Stimulated activated CD8-positive, alpha-beta memory T cell treated with anti-CD3 and anti-CD28 coated beads, Interleukin-7, amount 100 ng/mL, for 48 hours (primary cell): ENCODE measurements around the gene CCDC71L.

Experiments used
- DNase-seq, 2 donors: peaks; one replicate each; pipeline ENCODE4 v3.0.0-alpha.2; 2020; ENCODE audit warnings: low read depth in 1 of 2; ENCODE audit errors: extremely low read depth in 1 of 2

CCDC71L gene

DNA sequence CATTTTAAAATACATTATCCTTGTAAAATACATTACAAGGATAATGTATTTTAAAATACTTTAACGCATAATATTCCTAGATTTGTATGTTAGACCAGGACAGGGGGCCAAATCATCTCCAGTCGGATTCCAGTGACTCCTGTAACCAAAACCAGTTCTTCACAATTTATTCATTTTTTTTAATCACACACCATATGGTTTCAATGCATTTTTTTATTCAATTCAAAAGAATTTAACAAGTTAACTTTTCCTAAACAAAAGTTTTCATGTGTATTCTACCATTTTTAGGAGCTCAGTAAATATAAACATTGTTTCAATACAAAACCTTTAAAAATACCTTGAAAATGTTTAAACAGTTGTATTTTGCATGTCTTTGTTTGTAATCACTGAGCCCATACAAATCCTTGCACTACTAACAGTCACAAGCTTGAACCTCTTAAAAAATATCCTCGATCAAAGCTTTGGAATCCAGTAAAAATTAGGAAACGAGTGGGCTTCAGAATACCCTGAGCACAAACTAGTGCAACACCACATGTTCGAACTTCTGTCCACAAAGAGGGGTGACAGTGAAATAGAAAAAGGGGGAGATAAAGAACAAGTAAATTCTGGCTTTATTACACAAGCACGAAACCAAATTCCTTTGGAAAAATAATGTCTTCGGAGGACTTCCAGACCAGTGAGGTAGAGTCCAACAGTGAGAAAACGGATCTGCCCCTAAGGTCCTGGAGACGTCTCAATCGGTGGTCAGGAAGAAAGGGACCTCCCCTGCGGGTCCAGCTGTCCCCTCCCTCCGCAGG, 1.6 kb downstream of the CCDC71L start:
- no peak for DNase-seq

DNA sequence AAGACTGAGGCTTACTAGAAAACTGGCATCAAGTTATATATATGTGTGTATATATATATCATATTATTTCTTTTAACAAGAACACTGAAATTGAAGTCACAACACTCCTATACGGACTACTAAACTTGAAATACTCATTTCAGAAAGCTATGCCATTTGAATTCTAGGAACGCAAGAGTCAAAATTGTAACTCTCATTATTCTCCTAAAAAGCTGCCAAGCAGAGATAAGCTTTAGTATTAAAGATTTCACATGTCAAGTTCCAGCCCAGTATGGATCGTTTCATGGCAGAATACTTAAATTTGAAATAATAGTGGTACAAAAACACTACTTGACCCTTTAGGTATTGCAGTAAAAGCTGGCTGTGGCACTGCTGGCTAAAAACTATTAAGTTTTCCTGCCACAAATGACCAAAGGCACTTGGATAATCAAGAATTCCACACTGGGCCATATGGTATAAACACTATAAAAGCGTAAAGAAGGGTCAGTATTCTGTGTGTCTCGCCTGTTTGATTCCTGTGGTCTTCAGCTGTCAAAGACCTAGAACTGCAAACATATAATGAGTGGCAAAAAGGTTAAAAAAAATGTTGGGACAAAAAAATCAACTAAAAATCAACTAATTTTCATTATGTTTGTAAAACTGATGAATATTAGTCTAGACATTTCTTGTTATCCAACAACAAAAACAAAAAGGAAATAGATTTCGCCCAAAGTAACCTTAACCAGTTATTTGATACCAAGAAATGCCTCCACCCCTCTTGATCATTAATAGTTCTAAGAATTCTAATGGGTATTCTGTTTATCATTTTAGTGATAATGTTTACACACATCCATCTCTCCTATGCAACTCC, 2.4 kb downstream of the CCDC71L start:
- no peak for DNase-seq

DNA sequence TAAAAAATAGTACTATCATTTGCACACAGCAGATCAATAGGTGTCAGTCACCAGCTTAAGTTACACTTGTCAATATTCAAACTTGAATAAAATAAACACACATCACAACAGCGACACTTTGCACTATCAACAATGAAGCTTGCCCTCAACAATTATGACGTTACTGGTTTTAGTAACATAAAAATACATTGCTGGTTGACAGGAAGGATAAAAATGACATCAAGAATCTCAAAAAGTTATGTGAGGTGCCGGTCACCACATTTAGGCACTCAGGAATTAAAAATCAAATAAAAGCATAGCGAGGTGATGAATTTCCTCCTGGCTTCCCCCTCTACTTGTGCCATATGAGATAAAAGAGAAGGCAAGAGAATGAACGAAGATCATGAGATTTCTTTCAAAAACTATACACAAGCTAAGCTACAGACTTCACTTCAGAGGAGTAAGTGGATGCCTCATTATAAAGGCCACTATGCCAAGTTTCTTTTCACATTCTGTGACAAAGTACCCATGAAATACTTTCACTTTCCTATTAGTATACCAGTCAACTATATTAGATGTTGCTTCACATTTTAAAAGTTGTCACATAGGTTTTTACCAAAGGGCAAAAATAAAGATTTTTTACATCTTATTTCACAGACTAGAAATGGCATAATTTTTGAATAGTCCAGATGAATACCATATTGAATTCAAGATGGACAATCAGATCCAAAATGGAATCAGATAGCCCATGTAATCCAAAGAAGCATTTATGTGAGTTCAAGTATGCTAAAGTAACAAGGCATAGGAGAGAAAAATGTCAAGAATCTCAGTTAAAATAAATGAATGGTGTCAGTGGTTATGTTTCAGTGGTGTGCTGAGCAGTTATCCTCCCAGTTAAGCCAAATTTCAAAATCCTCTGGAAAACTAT, 3.6 kb downstream of the CCDC71L start:
- no peak for DNase-seq

DNA sequence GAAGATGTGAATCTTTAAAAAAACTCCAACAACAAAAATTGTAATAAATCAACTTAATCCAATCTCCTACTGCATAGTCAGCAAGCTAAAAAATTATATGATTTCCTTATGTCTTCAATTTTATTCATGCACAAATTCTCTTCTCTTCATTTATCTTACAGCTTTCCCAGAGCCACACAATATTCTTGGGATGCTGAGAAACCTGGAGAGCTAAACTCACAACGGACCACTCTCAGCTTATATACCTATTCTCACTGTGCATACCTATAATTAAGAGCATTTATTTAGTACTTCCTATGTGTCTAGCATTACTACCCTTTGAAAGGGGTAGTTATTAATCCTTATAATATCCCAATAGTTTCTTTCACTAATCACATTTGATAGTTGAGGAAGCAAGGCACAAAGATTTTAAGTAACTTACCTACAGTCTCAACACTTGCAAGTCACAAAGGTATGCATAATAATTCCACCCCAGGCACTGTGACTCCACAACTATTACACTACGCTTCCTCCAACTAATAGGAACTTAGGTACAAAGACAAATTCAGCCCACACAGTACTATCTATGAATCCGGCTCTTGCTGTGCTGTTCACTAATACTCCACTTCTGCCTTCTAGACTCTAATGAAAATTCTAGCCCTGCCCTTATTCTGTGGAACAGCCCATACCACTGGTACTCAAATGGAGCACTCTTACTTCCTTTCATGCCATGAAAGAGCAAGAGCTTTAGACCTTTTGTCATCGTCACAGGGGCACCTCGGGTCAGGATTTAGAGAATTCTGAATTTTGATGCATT, 5.1 kb downstream of the CCDC71L start:
- DNase-seq: no peak

DNA sequence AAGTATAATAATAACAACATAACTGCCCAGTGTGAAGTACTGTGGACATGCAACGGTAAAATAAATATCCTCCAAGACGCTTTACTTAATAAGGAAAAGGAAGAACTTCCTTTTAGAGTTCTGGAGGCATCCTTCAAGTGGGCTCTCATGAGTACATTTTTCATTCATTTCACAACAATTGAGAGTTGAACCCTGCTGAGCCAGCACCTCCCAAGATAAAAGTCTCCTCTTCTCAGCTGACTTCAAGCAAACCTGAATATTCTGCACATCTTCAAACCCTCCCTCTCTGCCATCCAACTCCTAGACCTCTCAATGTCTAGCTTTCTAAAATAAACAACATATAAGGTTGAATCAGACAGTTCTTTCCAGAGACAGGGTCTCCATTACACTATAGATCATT, 7.5 kb downstream of the CCDC71L start:
- no peak for DNase-seq

DNA sequence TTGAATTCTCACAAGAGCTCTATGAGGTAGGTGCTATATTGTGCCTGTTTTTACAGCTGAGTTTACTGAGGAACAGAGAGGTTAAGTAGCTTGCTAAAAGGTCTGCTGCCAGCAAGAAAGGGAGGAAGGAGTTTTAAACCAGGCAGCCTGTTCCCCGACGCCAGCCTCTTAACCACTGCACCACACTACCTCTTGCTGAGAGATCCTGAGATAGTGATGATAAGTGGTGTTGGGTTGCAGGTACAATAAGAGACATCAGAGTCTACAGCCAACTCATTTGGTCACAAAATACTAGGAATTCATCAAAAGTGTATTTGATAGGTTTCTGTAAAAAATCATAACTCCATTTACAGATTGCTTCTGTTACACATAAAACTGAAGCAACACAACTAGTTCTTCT, 8.0 kb downstream of the CCDC71L start:
- DNase-seq: no peak

DNA sequence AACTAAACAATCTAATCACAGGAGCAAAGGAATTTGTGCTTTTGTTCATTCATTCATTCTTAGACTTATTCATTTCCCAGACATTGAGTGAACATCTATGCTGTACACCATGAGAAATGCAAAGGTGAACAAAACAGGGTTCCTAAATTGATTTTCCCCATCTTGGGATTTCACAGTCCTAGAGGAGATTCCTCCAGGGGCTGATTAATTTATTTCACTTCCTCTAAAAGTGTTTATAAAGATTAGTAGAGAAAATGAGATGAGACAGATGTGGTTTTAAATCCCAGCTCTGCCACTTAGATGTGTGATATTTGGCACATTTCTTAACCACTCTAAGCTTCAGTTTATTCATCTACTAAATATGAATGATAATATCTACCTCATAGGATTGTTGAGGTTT, 8.9 kb downstream of the CCDC71L start:
- no peak for DNase-seq

DNA sequence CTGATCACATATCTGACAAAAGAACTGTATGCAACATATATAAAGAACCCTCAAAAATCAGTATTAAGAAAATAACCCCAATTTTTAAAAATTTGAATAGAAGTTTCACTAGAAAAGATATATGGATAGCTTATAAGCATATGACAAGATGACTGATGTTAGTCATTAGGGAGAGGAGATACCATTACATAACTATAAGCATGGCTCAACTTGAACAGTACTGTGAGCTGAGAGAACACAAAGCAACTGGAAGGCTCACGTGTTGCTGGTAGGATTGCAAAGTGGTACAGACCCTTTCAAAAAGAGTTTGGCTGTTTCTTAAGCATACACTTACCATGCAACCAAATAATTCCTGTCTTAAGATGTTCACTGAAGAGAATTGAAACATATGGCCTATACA, 14.7 kb downstream of the CCDC71L start:
- DNase-seq: no peak

DNA sequence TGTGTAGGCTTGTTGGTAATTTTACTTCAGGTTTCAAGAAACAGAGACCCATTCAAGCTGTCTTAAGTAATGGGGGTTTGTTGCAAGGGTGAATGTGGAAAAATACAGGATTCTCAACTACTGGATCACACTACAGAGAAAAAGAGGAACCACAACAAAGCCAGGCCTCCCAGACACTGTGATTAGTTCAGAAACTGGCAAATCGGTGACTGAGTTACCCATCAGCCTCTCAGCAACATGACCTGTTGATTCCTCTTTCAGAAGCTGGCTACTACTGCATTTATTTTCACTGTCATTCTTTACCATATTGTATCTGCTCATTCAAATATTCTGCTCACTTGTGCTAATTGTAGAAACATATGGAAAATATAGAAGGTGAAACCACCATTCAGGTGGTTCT, 16.0 kb downstream of the CCDC71L start:
- no peak for DNase-seq

DNA sequence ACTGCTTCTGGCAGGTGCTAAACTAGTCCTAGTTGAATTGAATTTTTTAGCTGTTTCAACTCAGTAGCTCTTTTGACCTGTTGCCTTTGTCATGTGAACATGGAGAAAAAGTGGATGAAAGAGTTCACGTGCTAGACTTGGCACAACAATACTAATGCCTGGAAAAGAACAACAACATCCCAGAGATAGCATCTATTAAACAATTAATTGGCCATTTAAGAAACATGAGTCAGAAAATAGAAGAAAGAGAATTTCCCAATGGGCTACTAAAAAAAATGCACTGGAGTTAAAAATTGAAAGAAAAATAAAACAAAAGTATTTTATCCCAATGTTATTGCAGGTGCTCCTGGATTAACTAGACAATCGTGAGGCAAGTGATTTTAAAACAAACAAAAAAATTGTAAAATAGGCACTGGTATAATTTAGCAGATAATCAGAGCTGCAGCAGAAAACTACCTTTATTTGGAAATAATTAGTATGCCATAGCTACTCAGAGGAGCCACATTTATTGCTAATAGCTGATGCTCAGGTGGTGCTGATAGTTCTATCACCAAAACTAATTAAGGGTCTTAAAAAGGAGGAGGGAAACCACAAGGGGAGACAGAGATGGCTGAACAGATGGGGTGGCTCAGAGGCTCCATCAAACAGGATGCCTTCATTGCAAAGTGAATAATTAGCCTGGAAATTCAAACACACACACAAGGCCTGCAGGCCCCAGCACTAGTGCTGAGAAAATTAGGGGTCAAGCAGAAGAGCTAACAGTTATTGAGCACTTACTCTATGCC, 17.6 kb downstream of the CCDC71L start:
- no peak for DNase-seq

DNA sequence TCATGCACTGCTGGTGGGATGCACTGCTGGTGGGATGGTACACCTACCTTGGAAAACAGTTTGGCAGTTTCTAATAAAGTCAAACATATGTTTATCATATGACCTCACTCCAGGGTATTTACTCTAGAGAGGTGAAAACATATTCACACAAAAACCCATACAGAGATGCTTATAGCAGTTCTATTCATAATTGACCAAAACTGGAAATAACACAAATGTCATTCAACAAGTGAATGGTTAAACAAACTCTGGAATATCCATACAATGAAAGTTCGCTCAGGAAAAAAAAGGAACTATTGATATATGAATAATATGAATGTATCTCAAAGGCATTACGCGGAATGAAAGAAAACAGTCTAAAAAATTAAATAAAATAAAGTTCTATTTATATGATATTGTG, 19.5 kb downstream of the CCDC71L start:
- DNase-seq: no peak

DNA sequence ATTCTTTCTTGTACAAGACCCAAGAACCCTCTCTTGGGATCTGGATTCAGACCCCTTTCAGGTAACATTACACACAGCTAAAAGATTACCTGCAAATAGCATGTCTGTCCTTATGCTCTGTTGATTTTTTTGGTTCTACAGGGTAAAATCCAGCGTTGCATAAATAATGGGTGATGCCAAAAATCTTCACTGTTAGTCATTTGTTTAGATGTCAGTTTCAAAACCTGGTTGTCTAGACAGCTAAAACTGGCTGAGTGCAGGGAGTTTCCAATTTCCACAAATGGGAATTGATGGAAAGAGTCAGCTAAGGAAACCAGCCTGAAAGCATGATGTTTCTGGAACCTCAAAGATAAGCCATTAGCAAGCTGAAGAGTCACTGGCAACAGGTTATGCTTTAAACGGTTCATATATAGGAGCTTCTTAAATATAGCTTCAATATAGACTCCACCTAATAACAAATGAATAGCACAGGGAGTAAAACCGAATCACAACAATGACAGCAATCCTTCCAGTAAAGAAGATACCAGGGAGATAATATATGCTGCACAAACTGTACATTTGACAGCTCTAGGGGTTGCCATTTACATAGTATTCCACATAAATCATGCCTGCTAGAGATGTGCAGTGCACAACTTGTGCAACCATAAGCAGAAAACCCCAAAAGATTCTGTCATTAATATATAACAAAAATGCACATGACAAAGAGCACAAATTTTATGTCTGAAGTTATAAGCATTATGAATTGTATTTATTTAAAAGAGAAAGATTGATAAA, 20.4 kb downstream of the CCDC71L start:
- DNase-seq: no peak

DNA sequence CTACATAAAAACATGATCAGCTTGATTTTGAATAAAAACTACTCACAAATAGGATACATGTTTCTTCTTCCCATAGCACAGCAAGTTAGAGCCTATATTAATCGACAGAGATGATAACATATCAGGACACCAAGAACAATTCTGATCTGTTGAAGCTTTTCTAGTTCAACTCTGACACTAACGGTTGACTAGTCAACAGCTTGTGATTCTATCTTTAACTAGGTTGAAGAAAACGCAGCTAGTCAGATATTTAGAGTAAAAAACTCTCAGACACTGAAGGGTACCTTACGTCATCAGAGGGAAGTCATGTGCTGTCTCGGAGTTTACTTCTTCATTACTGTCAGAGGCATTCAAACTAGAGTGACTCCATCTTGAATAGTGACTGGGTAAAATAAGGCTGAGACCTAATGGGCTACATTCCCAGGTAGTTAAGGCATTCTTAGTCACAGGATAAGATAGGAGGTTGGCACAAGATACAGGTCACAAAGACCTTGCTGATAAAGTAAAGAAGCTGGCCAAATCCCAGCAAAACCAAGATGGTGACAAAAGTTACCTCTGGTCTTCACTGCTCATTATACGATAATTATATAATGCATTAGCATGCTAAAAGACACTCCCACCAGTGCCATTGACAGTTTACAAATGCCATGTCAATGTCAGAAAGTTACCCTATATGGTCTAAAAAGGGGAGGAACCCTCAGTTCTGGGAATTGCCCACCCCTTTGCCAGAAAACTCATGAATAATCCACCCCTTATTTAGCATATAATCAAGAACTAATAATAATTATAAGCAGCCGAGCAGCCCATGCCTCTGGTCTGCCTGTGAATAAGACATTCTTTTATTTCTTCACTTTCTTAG, 21.3 kb downstream of the CCDC71L start:
- no peak for DNase-seq

DNA sequence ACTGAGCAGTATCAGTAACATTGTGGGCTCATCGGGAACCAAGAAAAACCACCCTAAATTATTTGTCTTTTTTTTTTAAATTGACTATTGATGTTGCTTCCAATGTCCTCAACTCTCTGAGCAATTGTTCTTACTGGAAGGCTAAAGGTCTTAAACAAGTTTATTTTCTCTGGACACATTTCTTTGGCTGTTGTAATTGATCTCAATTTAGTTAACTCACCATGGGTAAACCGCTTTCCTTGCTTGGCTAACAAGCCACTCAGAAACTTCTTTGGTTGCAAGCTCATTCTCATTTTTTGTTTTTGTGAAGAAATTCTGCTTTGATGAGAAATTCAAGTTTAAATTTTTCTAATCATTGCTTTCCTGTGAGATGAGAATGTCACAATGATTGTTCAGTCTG, 25.5 kb downstream of the CCDC71L start:
- no peak for DNase-seq

DNA sequence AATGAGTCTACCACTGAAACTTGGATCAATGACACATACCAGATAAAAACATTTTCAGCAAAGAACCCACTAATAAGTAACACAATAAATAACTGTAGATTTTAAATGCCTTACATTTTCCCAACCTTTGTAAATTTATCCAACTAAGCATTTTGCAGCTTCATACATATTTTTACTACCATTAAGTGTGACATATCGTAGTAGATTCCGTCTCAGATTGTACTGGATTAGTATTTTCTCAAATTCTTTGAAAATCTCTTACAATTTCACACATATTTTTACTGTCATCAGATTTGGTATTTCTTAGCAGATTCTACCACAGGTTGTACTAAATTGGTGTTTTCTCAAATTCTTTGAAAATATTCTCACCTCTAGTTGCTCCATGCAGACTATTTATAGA, 26.0 kb downstream of the CCDC71L start:
- DNase-seq: no peak

DNA sequence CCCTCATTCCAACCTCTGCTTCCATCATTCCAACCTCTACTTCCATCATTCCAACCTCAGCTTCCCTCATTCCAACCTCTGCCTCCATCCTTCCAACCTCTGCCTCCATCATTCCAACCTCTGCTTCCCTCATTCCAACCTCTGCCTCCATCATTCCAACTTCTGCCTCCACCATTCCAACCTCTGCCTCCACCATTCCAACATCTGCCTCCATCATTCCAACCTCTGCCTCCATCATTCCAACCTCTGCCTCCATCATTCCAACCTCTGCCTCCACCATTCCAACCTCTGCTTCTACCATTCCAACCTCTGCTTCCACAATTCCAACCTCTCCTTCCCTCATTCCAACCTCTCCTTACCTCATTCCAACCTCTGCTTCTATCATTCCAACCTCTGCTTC, 30.3 kb downstream of the CCDC71L start:
- DNase-seq: no peak

DNA sequence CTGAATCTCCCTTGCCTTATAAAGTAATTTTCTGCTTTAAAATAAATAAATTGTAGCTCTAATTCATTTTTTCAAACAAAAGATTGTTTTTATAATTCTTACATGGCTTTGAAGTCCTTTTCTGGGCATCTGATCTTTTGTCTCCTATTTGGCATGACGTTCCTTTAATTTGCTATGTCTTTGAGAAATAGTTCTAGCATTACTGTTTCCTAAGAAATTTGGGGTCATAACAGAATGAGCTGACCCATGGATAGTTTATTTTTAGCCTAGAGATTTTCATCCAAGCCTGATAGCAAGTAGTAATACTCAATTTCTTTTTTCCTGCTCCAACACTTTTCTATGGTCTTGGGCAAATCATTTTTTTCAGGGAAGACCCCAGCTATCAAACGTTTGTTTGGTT, 31.4 kb downstream of the CCDC71L start:
- DNase-seq: no peak
